ENCODE data around the gene MTHFD1L. TPM values are rescaled to one million over a fixed set of nuclear protein-coding genes. Genes with fewer than 3 reads are reported as not detected.

Gene MTHFD1L
- total and polyA plus RNA-seq, 2 of the 8 experiments (the other 6 are each of a cell fraction or from before 2014, with no cell fraction given), result 29.2 to 105 TPM

GRCh38 chr6:151112130-151112529 is 246.6 kb downstream of the MTHFD1L start:
- H2AK5ac ChIP-seq (ENCODE audit: low read depth, low read length), result no peak overlapping the region
- no peak overlapping the region for H4K91ac ChIP-seq (replicated peaks; ENCODE audit: insufficient read length, low read length)
- H3K79me2 ChIP-seq (ENCODE audit: control insufficient read depth in 1 of 2, insufficient read depth in 2 of 2, low read length in 2 of 2), result no peaks in the 10 kb centered on the region
- H3K4me1 ChIP-seq (replicated peaks in 1 of 4; ENCODE audit: control insufficient read depth in 3 of 4, insufficient read depth in 4 of 4, low read length in 3 of 4), result no peaks in the 10 kb centered on the region
- no peak overlapping the region for H3K4ac ChIP-seq (replicated peaks; ENCODE audit: insufficient read length, low read depth, low read length)
- no peaks in the 10 kb centered on the region for H3K36me3 ChIP-seq (ENCODE audit: control insufficient read depth in 2 of 4, insufficient read depth in 4 of 4, low read length in 3 of 4)
- no peaks in the 10 kb centered on the region for H3K9me3 ChIP-seq (ENCODE audit: insufficient read depth in 2 of 2, low read depth in 1 of 2, low read length in 1 of 2)
- no peak overlapping the region for H2BK5ac ChIP-seq (ENCODE audit: low read depth, low read length)
- H2BK15ac ChIP-seq (ENCODE audit: low read length), result no peak overlapping the region
- DNase-seq (ENCODE audit: low read depth in 1 of 2, low spot score in 2 of 2) (no peak), FAIRE-seq (no peak)
- H3K4me3 ChIP-seq (ENCODE audit: extremely low read depth in 1 of 4, insufficient read depth in 2 of 4, low read depth in 3 of 4, low read length in 4 of 4), result no peak overlapping the region
- H3K27me3 ChIP-seq (replicated peaks in 1 of 4; ENCODE audit: control insufficient read depth in 3 of 4, extremely low read depth in 1 of 4, insufficient read depth in 3 of 4, low read length in 3 of 4), result no peaks in the 10 kb centered on the region
- H3K18ac ChIP-seq (ENCODE audit: extremely low read depth, low read length), result no peak overlapping the region
- H3K4me2 ChIP-seq (ENCODE audit: insufficient read depth in 1 of 2, low read depth in 2 of 2, low read length in 2 of 2), result no peak overlapping the region
- ChIA-PET CTCF (ENCODE audit: partially characterized antibody) (interaction anchor here (1.2 kb wide), 1 partner anchor 179 kb away, joined by 3 read pairs; no protein-coding TSS in a partner anchor), POLR2A (ENCODE audit: partially characterized antibody) (no interaction called here)
- no peak overlapping the region for H2BK12ac ChIP-seq (ENCODE audit: low read depth, low read length)
- H2AFZ ChIP-seq (ENCODE audit: low read length), result no peak overlapping the region
- WGBS, 2 experiments (ENCODE audit: extremely low coverage in 1 of 2, insufficient coverage in 1 of 2, insufficient read length in 1 of 2, insufficient replicate concordance in 2 of 2, low coverage in 1 of 2, low lambda C conversion rate in 2 of 2, missing lambda C conversion rate in 1 of 2), result 89% methylated on average over 4 of the region's 4 CpGs; no CpG with 5 or more reads in 1 of the 2 experiments
- no peaks in the 10 kb centered on the region for H3K79me1 ChIP-seq (ENCODE audit: low read depth, low read length)
- H2BK120ac ChIP-seq (replicated peaks; ENCODE audit: low read depth, low read length), result no peak overlapping the region
- H3K9ac ChIP-seq (replicated peaks in 1 of 4; ENCODE audit: extremely low read depth in 1 of 4, low read depth in 3 of 4, low read length in 3 of 4), result no peak overlapping the region
- H3K23me2 ChIP-seq (ENCODE audit: low read depth, low read length), result no peaks in the 10 kb centered on the region
- no peak overlapping the region for H3K56ac ChIP-seq (replicated peaks; ENCODE audit: insufficient read length, low read depth, low read length)
- no peak overlapping the region for H4K5ac ChIP-seq (ENCODE audit: insufficient read length, low read depth, low read length)
- H4K20me1 ChIP-seq (replicated peaks in 1 of 2; ENCODE audit: control insufficient read depth in 1 of 2, insufficient read depth in 2 of 2, low read length in 2 of 2), result no peaks in the 10 kb centered on the region
- H4K8ac ChIP-seq (ENCODE audit: extremely low read depth, insufficient read depth, low read length), result no peak overlapping the region
- H3K14ac ChIP-seq (ENCODE audit: insufficient read length), result no peak overlapping the region
- no peak overlapping the region for H2BK20ac ChIP-seq (ENCODE audit: low read length)
- no peak overlapping the region for H3K23ac ChIP-seq (ENCODE audit: insufficient read length)
- no peak overlapping the region for H3K27ac ChIP-seq (ENCODE audit: low read depth, low read length)
- no peak for TF ChIP-seq BRCA1 (IDR thresholded peaks at IDR 0.05; ENCODE audit: low read depth, low read length)
- TF ChIP-seq RBBP5 (IDR thresholded peaks at IDR 0.05; ENCODE audit: borderline replicate concordance, low read depth, low read length), result no peak
- TF ChIP-seq BCL11A (IDR thresholded peaks at IDR 0.05; ENCODE audit: low read depth in 2 of 2, low read length in 2 of 2), result no peak
- TF ChIP-seq NANOG (IDR thresholded peaks at IDR 0.05; ENCODE audit: insufficient read depth, low read depth, low read length, poor library complexity, severe bottlenecking), result no peak

Data from H1 (cell line).